ENCODE results near the gene COMMD9. TPM values are rescaled to one million over a fixed set of nuclear protein-coding genes. Genes with fewer than 3 reads are reported as not detected.
A peak's percentile ranks its signal among the peaks of the same experiment; 100 is the strongest.
"Not testable (repeated sequence)": the region's sequence is repeated elsewhere in the genome, so short reads cannot be mapped to it uniquely, and the experiment has no call there.

Gene COMMD9
- 33.9 TPM for total RNA-seq
- long read RNA-seq, transcript COMMD9-201 (6 exons, 2,954 nt), result major isoform, 46 of 55 reads
- long read RNA-seq, partial matches to known transcripts, result 1 of 55 reads
- long read RNA-seq, other reads (novel, unspliced or antisense), result 5 of 55 reads

GRCh38 chr11:36289226-36289852 is at the start of gene COMMD9:
Gene COMMD9 (minus strand): TSS chr11:36289424. CDS start chr11:36289412, 12 bp downstream.
- DNase-seq (ENCODE audit: low spot score), result peak; percentile 98
- intact Hi-C loops (cut with DNase I), result no loop called here

GRCh38 chr11:36333897-36334296 is 44.7 kb upstream of the COMMD9 start:
- no peak for DNase-seq (ENCODE audit: low spot score)
- intact Hi-C loops (cut with DNase I), result no loop called here

GRCh38 chr11:36333468-36333867 is 44.2 kb upstream of the COMMD9 start:
- intact Hi-C loops (cut with DNase I), result no loop called here

GRCh38 chr11:36330411-36330810 is 41.2 kb upstream of the COMMD9 start:
- intact Hi-C loops (cut with DNase I), result no loop called here
- DNase-seq (ENCODE audit: low spot score), result no peak

More at GRCh38 chr11:36333468-36333867, 44.2 kb upstream of the COMMD9 start:
- DNase-seq (ENCODE audit: low spot score), result no peak

- DNase-seq (ENCODE audit: low spot score), result no peak
- intact Hi-C loops (cut with DNase I), result no loop called here
These were observed 39.9 kb upstream of the COMMD9 start for GRCh38 chr11:36328966-36329673.

- no peak for DNase-seq (ENCODE audit: low spot score)
- intact Hi-C loops (cut with DNase I), result no loop called here
These were observed 37.5 kb upstream of the COMMD9 start for GRCh38 chr11:36326524-36327419.

GRCh38 chr11:36325403-36325802 is 36.2 kb upstream of the COMMD9 start:
- intact Hi-C loops (cut with DNase I), result not testable (repeated sequence)

GRCh38 chr11:36324956-36325355 is 35.7 kb upstream of the COMMD9 start:
- DNase-seq (ENCODE audit: low spot score), result not testable (repeated sequence)

More at GRCh38 chr11:36325403-36325802, 36.2 kb upstream of the COMMD9 start:
- not testable (repeated sequence) for DNase-seq (ENCODE audit: low spot score)

GRCh38 chr11:36317992-36318391 is 28.8 kb upstream of the COMMD9 start:
- intact Hi-C loops (cut with DNase I), result no loop called here
- no peak for DNase-seq (ENCODE audit: low spot score)

More at GRCh38 chr11:36324956-36325355, 35.7 kb upstream of the COMMD9 start:
- intact Hi-C loops (cut with DNase I), result not testable (repeated sequence)

- no peak for DNase-seq (ENCODE audit: low spot score)
- intact Hi-C loops (cut with DNase I), result no loop called here
These were observed 26.8 kb upstream of the COMMD9 start for GRCh38 chr11:36316049-36316448.

- intact Hi-C loops (cut with DNase I), result no loop called here
- no peak for DNase-seq (ENCODE audit: low spot score)
These were observed 25.2 kb upstream of the COMMD9 start for GRCh38 chr11:36314434-36314767.

GRCh38 chr11:36313750-36314433 is 24.7 kb upstream of the COMMD9 start:
- intact Hi-C loops (cut with DNase I), result no loop called here
- no peak for DNase-seq (ENCODE audit: low spot score)

GRCh38 chr11:36312611-36313472 is 23.6 kb upstream of the COMMD9 start:
- DNase-seq (ENCODE audit: low spot score), result no peak

GRCh38 chr11:36311926-36312595 is 22.8 kb upstream of the COMMD9 start:
- no peak for DNase-seq (ENCODE audit: low spot score)
- intact Hi-C loops (cut with DNase I), result no loop called here

More at GRCh38 chr11:36312611-36313472, 23.6 kb upstream of the COMMD9 start:
- intact Hi-C loops (cut with DNase I), result no loop called here

- intact Hi-C loops (cut with DNase I), result no loop called here
- DNase-seq (ENCODE audit: low spot score), result no peak
These were observed 20.6 kb upstream of the COMMD9 start for GRCh38 chr11:36309779-36310178.

- DNase-seq (ENCODE audit: low spot score), result no peak
- intact Hi-C loops (cut with DNase I), result no loop called here
These were observed 19.4 kb upstream of the COMMD9 start for GRCh38 chr11:36308577-36308976.

GRCh38 chr11:36306888-36307287 is 17.7 kb upstream of the COMMD9 start:
- intact Hi-C loops (cut with DNase I), result no loop called here
- DNase-seq (ENCODE audit: low spot score), result no peak

- intact Hi-C loops (cut with DNase I), result no loop called here
- DNase-seq (ENCODE audit: low spot score), result no peak
These were observed 15.8 kb upstream of the COMMD9 start for GRCh38 chr11:36305047-36305446.
